K562 (cell line): Measurements from ENCODE around the gene SOS1. TPM values are rescaled to one million over a fixed set of nuclear protein-coding genes. Genes with fewer than 3 reads are reported as not detected.
"Not testable (repeated sequence)": the region's sequence is repeated elsewhere in the genome, so short reads cannot be mapped to it uniquely, and the experiment has no call there.

Experiments
- ATAC-seq: fragments of 200-7000 bp; cut with Tn5 transposase; 3 replicates; pipeline ENCODE4 v1.9.1; 2020; ENCODE audit warnings: moderate library complexity
- BruUV-seq: library from RNA; stranded (reverse); fragments of 400-500 nt; replicated peaks from 2 replicates; lab custom pipeline; 2021; lab: Mats Ljungman, UMichigan
- CTCF ChIA-PET: fragments of 300-600 bp; formaldehyde crosslinking; extraction: SDS; loops from one replicate; lab custom pipeline; 2021; ENCODE audit warnings: low intra/inter-chr PET ratio; lab: Yijun Ruan, JAX
- POLR2A ChIA-PET: fragments of 300-600, 350-650 bp; sonication (Branson Sonifier 250); formaldehyde crosslinking; extraction: SDS; loops from one replicate; lab custom pipeline; 2021; ENCODE audit warnings: antibody characterized with exemption, inconsistent platforms; lab: Yijun Ruan, JAX
- DNase-seq, 4 experiments: peaks; one replicate each; pipeline versions ENCODE4 v3.0.0 to v3.0.0-alpha.2; 2011 to 2018; ENCODE audit warnings: low spot score in 3 of 4, mixed read lengths in 3 of 4; ENCODE audit errors: extremely low read depth in 1 of 4
- FAIRE-seq: peaks from 2 replicates; lab custom pipeline; 2011; peaks lifted over from hg19 to GRCh38; lab: Jason Lieb, UNC
- H2AFZ ChIP-seq: 2 replicates; pipeline ENCODE4 v1.6.0; 2011; ENCODE audit warnings: low read depth, low read length, control low read depth, inconsistent platforms
- H3K27ac ChIP-seq: fragments of 200-600 bp; 3 replicates; pipeline ENCODE4 v1.8.0; 2011; ENCODE audit warnings: low read depth, mild to moderate bottlenecking, control low read depth, inconsistent platforms, low read length, moderate library complexity, mixed read lengths; ENCODE audit errors: extremely low read depth
- H3K27me3 ChIP-seq, 2 experiments: fragments of 300-600 bp in 1 of 2; 2 replicates in 1 of 2; 3 replicates in 1 of 2; pipeline versions ENCODE4 v1.6.0 to v1.8.0; 2011; ENCODE audit warnings: inconsistent platforms in 2 of 2, low read length in 2 of 2, mild to moderate bottlenecking in 1 of 2, mixed read lengths in 1 of 2, moderate library complexity in 1 of 2; ENCODE audit not compliant: control insufficient read depth in 2 of 2, insufficient read depth in 2 of 2
- H3K36me3 ChIP-seq: fragments of 300-600 bp; 3 replicates; pipeline ENCODE4 v1.8.0; 2011; ENCODE audit warnings: mild to moderate bottlenecking, low read length, inconsistent platforms; ENCODE audit not compliant: control insufficient read depth, insufficient read depth
- H3K4me1 ChIP-seq, 2 experiments: fragments of 200-600 bp in 1 of 2; replicated peaks in 1 of 2; 2 replicates in 1 of 2; 3 replicates in 1 of 2; pipeline versions ENCODE4 v1.5.1 to v1.8.0; 2011; ENCODE audit warnings: inconsistent platforms in 2 of 2, low read length in 2 of 2, mild to moderate bottlenecking in 1 of 2, mixed read lengths in 1 of 2, moderate library complexity in 1 of 2; ENCODE audit not compliant: control insufficient read depth in 2 of 2, insufficient read depth in 2 of 2
- H3K4me2 ChIP-seq: 2 replicates; pipeline ENCODE4 v1.6.1; 2011; ENCODE audit warnings: low read length, control low read depth, inconsistent platforms, mixed read lengths; ENCODE audit not compliant: insufficient read depth
- H3K4me3 ChIP-seq: fragments of 200-600 bp; sonication (generic), shearing (Covaris generic); 2 replicates; pipeline ENCODE4 v1.5.1; 2016; ENCODE audit warnings: control low read depth, inconsistent platforms
- H3K79me2 ChIP-seq: fragments of 200-600 bp; 3 replicates; pipeline ENCODE4 v1.8.0; 2011; ENCODE audit warnings: low read length, inconsistent platforms; ENCODE audit not compliant: control insufficient read depth, insufficient read depth
- H3K9ac ChIP-seq, 2 experiments: 2 replicates each; pipeline versions ENCODE4 v1.6.0 to v1.6.1; 2011; ENCODE audit warnings: low read depth in 2 of 2, low read length in 2 of 2, control low read depth in 1 of 2, inconsistent platforms in 1 of 2, mild to moderate bottlenecking in 1 of 2, mixed read lengths in 1 of 2; ENCODE audit not compliant: insufficient read depth in 1 of 2
- H3K9me1 ChIP-seq: one replicate; pipeline ENCODE4 v1.6.0; 2011; ENCODE audit warnings: inconsistent platforms, mild to moderate bottlenecking, low read length, moderate library complexity; ENCODE audit not compliant: control insufficient read depth, insufficient read depth
- H3K9me3 ChIP-seq: replicated peaks from 2 replicates; pipeline ENCODE4 v1.5.1; 2011; ENCODE audit warnings: low read depth, low read length, inconsistent platforms; ENCODE audit not compliant: control insufficient read depth, insufficient read depth
- H4K20me1 ChIP-seq: replicated peaks from 2 replicates; pipeline ENCODE4 v1.6.1; 2011; ENCODE audit warnings: low read length, inconsistent platforms, mixed read lengths; ENCODE audit not compliant: control insufficient read depth, insufficient read depth
- MEF2D ChIP-seq: conservative IDR thresholded peaks from 2 replicates; pipeline ENCODE4 v1.6.1; 2016; ENCODE audit warnings: low read depth, missing genetic modification characterization, missing compliant biosample characterization
- ZNF507 ChIP-seq: conservative IDR thresholded peaks from 2 replicates; pipeline ENCODE4 v1.6.1; 2017; ENCODE audit warnings: missing genetic modification characterization, missing compliant biosample characterization
- ZNF699 ChIP-seq: fragments of 250-450 bp; sonication (Bioruptor Pico); IDR thresholded peaks from 2 replicates; pipeline ENCODE4 v1.8.0; 2021; ENCODE audit warnings: mild to moderate bottlenecking, moderate library complexity; ENCODE audit not compliant: insufficient replicate concordance
- WGBS: fragments of 100-300 bp; shearing (Covaris generic); methylation state at CpG from one replicate; pipeline ENCODE4 v1.1.6; 2016; ENCODE audit warnings: low coverage, mixed read lengths; ENCODE audit not compliant: insufficient coverage; ENCODE audit errors: missing lambda C conversion rate; 5-methylcytosine and 5-hydroxymethylcytosine counted together
- in situ Hi-C: fragments of 300-500 bp; cut with MboI; formaldehyde crosslinking; loops from 4 replicates; pipeline ENCODE4 v1.15.0; 2018; ENCODE audit warnings: inconsistent platforms, mixed read lengths
- intact Hi-C: fragments of 100-400 bp; cut with micrococcal nuclease; formaldehyde crosslinking; loops from 2 replicates; pipeline ENCODE4 v1.14.2; 2022
- polyA plus RNA-seq, 8 experiments: library from polyadenylated mRNA; depleted of rRNA in 4 of 8; stranded (reverse) in 5 of 8; unstranded in 3 of 8; fragments of >200 nt; fragmentation: Nextera tagmentation in 2 of 8; fragmentation: Illumina TruSeq in 1 of 8; extraction: Ambion mirVana in 2 of 8; extraction: Trizol in 1 of 8; gene quantifications; 2 replicates each; pipeline versions ENCODE4 v1.2.1 to v1.2.3, GENCODE V29; 2011 to 2014; ENCODE audit warnings: inconsistent platforms in 1 of 8, missing spikeins in 1 of 8
- total RNA-seq, 7 experiments: library from RNA; depleted of rRNA in 6 of 7; stranded (reverse); fragments of >200 nt in 6 of 7; fragmentation: Illumina TruSeq in 2 of 7; extraction: Trizol in 2 of 7; gene quantifications; 2 replicates each; pipeline versions ENCODE4 v1.2.1 to v1.2.3, GENCODE V29; 2011 to 2021; ENCODE audit warnings: low replicate concordance in 1 of 7
- TF ChIP-seq, protein P1 (sequence below): fragments of 450-650 bp; IDR thresholded peaks from 2 replicates; pipeline ENCODE4 v1.6.1; 2017; ENCODE audit warnings: antibody characterized with exemption, mild to moderate bottlenecking

SOS1 gene
- total and polyA plus RNA-seq, 9 of the 15 experiments (the other 6 are each of a cell fraction or from before 2014, with no cell fraction given) = 2.5 to 27.1 (median 16.3) TPM

GRCh38 chr2:39058101-39058500 lies 62.8 kb downstream of the SOS1 start (continued):
- TF ChIP-seq, protein P1, sequence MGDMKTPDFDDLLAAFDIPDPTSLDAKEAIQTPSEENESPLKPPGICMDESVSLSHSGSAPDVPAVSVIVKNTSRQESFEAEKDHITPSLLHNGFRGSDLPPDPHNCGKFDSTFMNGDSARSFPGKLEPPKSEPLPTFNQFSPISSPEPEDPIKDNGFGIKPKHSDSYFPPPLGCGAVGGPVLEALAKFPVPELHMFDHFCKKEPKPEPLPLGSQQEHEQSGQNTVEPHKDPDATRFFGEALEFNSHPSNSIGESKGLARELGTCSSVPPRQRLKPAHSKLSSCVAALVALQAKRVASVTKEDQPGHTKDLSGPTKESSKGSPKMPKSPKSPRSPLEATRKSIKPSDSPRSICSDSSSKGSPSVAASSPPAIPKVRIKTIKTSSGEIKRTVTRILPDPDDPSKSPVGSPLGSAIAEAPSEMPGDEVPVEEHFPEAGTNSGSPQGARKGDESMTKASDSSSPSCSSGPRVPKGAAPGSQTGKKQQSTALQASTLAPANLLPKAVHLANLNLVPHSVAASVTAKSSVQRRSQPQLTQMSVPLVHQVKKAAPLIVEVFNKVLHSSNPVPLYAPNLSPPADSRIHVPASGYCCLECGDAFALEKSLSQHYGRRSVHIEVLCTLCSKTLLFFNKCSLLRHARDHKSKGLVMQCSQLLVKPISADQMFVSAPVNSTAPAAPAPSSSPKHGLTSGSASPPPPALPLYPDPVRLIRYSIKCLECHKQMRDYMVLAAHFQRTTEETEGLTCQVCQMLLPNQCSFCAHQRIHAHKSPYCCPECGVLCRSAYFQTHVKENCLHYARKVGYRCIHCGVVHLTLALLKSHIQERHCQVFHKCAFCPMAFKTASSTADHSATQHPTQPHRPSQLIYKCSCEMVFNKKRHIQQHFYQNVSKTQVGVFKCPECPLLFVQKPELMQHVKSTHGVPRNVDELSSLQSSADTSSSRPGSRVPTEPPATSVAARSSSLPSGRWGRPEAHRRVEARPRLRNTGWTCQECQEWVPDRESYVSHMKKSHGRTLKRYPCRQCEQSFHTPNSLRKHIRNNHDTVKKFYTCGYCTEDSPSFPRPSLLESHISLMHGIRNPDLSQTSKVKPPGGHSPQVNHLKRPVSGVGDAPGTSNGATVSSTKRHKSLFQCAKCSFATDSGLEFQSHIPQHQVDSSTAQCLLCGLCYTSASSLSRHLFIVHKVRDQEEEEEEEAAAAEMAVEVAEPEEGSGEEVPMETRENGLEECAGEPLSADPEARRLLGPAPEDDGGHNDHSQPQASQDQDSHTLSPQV = no peak
- no peak for TF ChIP-seq MEF2D
- TF ChIP-seq ZNF699 (CRISPR knock-in tag) = no peak

DNA sequence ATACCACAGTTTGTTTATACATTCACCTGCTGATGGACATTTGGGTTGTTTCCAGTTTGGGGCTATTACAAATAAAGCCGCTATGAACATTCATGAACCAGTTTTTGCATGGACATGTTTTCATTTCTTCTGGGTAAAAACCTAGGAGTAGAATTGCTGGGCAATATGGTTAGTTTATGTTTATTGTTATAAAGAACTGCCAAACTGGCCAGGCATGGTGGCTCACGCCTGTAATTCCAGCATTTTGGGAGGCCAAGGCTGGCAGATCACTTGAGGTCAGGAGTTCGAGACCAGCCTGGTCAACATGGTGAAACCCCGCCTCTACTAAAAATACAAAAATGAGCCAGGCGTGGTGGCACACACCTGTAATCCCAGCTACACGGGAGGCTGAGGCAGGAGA lies 68.2 kb downstream of the SOS1 start:
- H3K9me1 ChIP-seq, FAIRE-seq, ATAC-seq, POLR2A ChIA-PET, H3K27ac ChIP-seq, BruUV-seq, in situ Hi-C loops, H3K9me3 ChIP-seq, H2AFZ ChIP-seq, H3K9ac ChIP-seq, H3K27me3 ChIP-seq, H3K4me1 ChIP-seq, CTCF ChIA-PET, H4K20me1 ChIP-seq, DNase-seq, H3K4me3 ChIP-seq, H3K4me2 ChIP-seq, H3K79me2 ChIP-seq: not testable (repeated sequence)
- TF ChIP-seq ZNF507 (tag) = peak; percentile 90
- intact Hi-C loops = loop anchor here (5.0 kb wide), 1 partner anchor 105 kb away; no protein-coding TSS in a partner anchor
- WGBS = 93% methylated on average over 6 of the region's 6 CpGs
- peaks cover 68% of the 10 kb centered on the region for H3K36me3 ChIP-seq
